WI38 (cell line): Measurements from ENCODE around the gene AMT.
A peak's percentile ranks its signal among the peaks of the same experiment; 100 is the strongest.
"Not testable (repeated sequence)": the region's sequence is repeated elsewhere in the genome, so short reads cannot be mapped to it uniquely, and the experiment has no call there.

Experiments used
- H3K4me3 ChIP-seq: 2 replicates; pipeline ENCODE4 v1.5.1; 2011; ENCODE audit warnings: low read depth, mild to moderate bottlenecking, control low read depth, low read length
- CTCF ChIP-seq: IDR thresholded peaks from 2 replicates; pipeline ENCODE4 v1.5.1; 2012; ENCODE audit warnings: low read depth, mild to moderate bottlenecking, control low read depth, low read length

Gene AMT

GRCh38 chr3:49412632-49413337 lies 9.5 kb downstream of the AMT start:
- no peak for TF ChIP-seq CTCF
- peak overlapping the region; percentile 68 for H3K4me3 ChIP-seq

- TF ChIP-seq CTCF: no peak
- peak within 1 kb of the TSS; percentile 68 for H3K4me3 ChIP-seq
These were observed 10.2 kb downstream of the AMT start, which contains the start of the genes RHOA and TCTA for GRCh38 chr3:49411968-49412631. RHOA (minus strand) TSS chr3:49411976; CDS start chr3:49375589, 36,387 bp downstream. TCTA (plus strand) TSS chr3:49412423; CDS start chr3:49412427, 4 bp downstream.

GRCh38 chr3:49411535-49411967 lies 10.7 kb downstream of the AMT start:
- peak overlapping the region; percentile 67 for H3K4me3 ChIP-seq
- no peak for TF ChIP-seq CTCF

- no peak for TF ChIP-seq CTCF
These were observed 11.3 kb downstream of the AMT start for GRCh38 chr3:49410846-49411534.

GRCh38 chr3:49410066-49410845 lies 12.0 kb downstream of the AMT start:
- TF ChIP-seq CTCF: no peak
- peak overlapping the region; percentile 67 for H3K4me3 ChIP-seq

More at GRCh38 chr3:49410846-49411534, 11.3 kb downstream of the AMT start:
- H3K4me3 ChIP-seq: peak overlapping the region; percentile 67

GRCh38 chr3:49406571-49407565 lies 15.4 kb downstream of the AMT start:
- no peak overlapping the region for H3K4me3 ChIP-seq
- no peak for TF ChIP-seq CTCF

GRCh38 chr3:49405570-49405969 lies 16.7 kb downstream of the AMT start:
- H3K4me3 ChIP-seq: not testable (repeated sequence)
